H9 (cell line): ENCODE results near the gene SDK1. TPM values are rescaled to one million over a fixed set of nuclear protein-coding genes. Genes with fewer than 3 reads are reported as not detected.

Source experiments
- DNase-seq: peaks from one replicate; pipeline ENCODE4 v3.0.0-alpha.2; 2017
- H2AFZ ChIP-seq: one replicate; pipeline ENCODE4 v1.6.1; 2013; ENCODE audit warnings: mild to moderate bottlenecking, low read length, control low read depth, moderate library complexity
- H2AK5ac ChIP-seq: 2 replicates; pipeline ENCODE4 v1.6.1; 2013; ENCODE audit warnings: low read length, control low read depth, mixed read lengths; ENCODE audit not compliant: insufficient read length
- H2BK120ac ChIP-seq: one replicate; pipeline ENCODE4 v1.6.1; 2013; ENCODE audit warnings: low read depth, mild to moderate bottlenecking, low read length, control low read depth, inconsistent platforms; ENCODE audit not compliant: poor library complexity, severe bottlenecking
- H2BK12ac ChIP-seq: 2 replicates; pipeline ENCODE4 v1.6.1; 2013; ENCODE audit warnings: low read length, control low read depth, mixed read lengths, low read depth; ENCODE audit not compliant: insufficient read length
- H2BK15ac ChIP-seq: 2 replicates; pipeline ENCODE4 v1.6.1; 2013; ENCODE audit warnings: low read depth, low read length, control low read depth
- H2BK20ac ChIP-seq: one replicate; pipeline ENCODE4 v1.6.1; 2013; ENCODE audit warnings: low read depth, mild to moderate bottlenecking, low read length, control low read depth, inconsistent platforms; ENCODE audit not compliant: poor library complexity, severe bottlenecking
- H2BK5ac ChIP-seq: 2 replicates; pipeline ENCODE4 v1.6.1; 2013; ENCODE audit warnings: low read length, control low read depth, mixed read lengths; ENCODE audit not compliant: insufficient read length
- H3K14ac ChIP-seq: 2 replicates; pipeline ENCODE4 v1.6.1; 2013; ENCODE audit warnings: low read length, control low read depth; ENCODE audit not compliant: insufficient read depth
- H3K18ac ChIP-seq: 2 replicates; pipeline ENCODE4 v1.6.1; 2013; ENCODE audit warnings: low read depth, mild to moderate bottlenecking, mixed read lengths, low read length, control low read depth; ENCODE audit not compliant: insufficient read length
- H3K23ac ChIP-seq: 2 replicates; pipeline ENCODE4 v1.6.1; 2013; ENCODE audit warnings: low read length, control low read depth, mixed read lengths, low read depth; ENCODE audit not compliant: insufficient read length
- H3K23me2 ChIP-seq: 2 replicates; pipeline ENCODE4 v1.6.1; 2013; ENCODE audit warnings: low read depth, mild to moderate bottlenecking, mixed read lengths, low read length, control low read depth; ENCODE audit not compliant: insufficient read length, poor library complexity, severe bottlenecking
- H3K27ac ChIP-seq: 2 replicates; pipeline ENCODE4 v1.5.1; 2013; ENCODE audit warnings: low read length, control low read depth, mixed read lengths, low read depth; ENCODE audit not compliant: insufficient read length
- H3K27me3 ChIP-seq: 2 replicates; pipeline ENCODE4 v1.6.1; 2013; ENCODE audit warnings: low read length, control low read depth, inconsistent platforms; ENCODE audit not compliant: insufficient read depth
- H3K4ac ChIP-seq: 2 replicates; pipeline ENCODE4 v1.6.1; 2013; ENCODE audit warnings: low read depth, mild to moderate bottlenecking, control low read depth, inconsistent platforms, low read length, moderate library complexity
- H3K4me1 ChIP-seq: 2 replicates; pipeline ENCODE4 v1.6.1; 2013; ENCODE audit warnings: low read length, control low read depth, inconsistent platforms; ENCODE audit not compliant: insufficient read depth
- H3K4me2 ChIP-seq: 2 replicates; pipeline ENCODE4 v1.6.1; 2013; ENCODE audit warnings: low read length, control low read depth, mixed read lengths; ENCODE audit not compliant: insufficient read length, insufficient read depth
- H3K56ac ChIP-seq: 2 replicates; pipeline ENCODE4 v1.6.1; 2013; ENCODE audit warnings: low read depth, mild to moderate bottlenecking, mixed read lengths, low read length, control low read depth; ENCODE audit not compliant: insufficient read length
- H3K79me1 ChIP-seq: 2 replicates; pipeline ENCODE4 v1.6.1; 2013; ENCODE audit warnings: low read depth, mild to moderate bottlenecking, moderate library complexity, low read length, control low read depth, inconsistent platforms; ENCODE audit not compliant: insufficient read depth, poor library complexity, severe bottlenecking
- H3K79me2 ChIP-seq: 2 replicates; pipeline ENCODE4 v1.6.1; 2013; ENCODE audit warnings: low read length, control low read depth, inconsistent platforms; ENCODE audit not compliant: insufficient read depth
- H3K9ac ChIP-seq: 2 replicates; pipeline ENCODE4 v1.6.1; 2013; ENCODE audit warnings: low read length, control low read depth, mixed read lengths; ENCODE audit not compliant: insufficient read length; ENCODE audit errors: extremely low read depth
- H3K9me3 ChIP-seq: one replicate; pipeline ENCODE4 v1.6.1; 2013; ENCODE audit warnings: low read depth, low read length, inconsistent platforms; ENCODE audit not compliant: control insufficient read depth
- H3T11ph ChIP-seq: one replicate; pipeline ENCODE4 v1.6.1; 2013; ENCODE audit warnings: mild to moderate bottlenecking, low read length, control low read depth, inconsistent platforms
- H4K20me1 ChIP-seq: one replicate; pipeline ENCODE4 v1.6.1; 2013; ENCODE audit not compliant: control insufficient read depth, insufficient read length, insufficient read depth
- H4K5ac ChIP-seq: 2 replicates; pipeline ENCODE4 v1.6.1; 2013; ENCODE audit warnings: low read depth, mild to moderate bottlenecking, mixed read lengths, low read length, control low read depth; ENCODE audit not compliant: insufficient read length
- H4K8ac ChIP-seq: replicated peaks from 2 replicates; pipeline ENCODE4 v1.6.1; 2013; ENCODE audit warnings: low read length, control low read depth, mixed read lengths, low read depth; ENCODE audit not compliant: insufficient read length
- H4K91ac ChIP-seq: 2 replicates; pipeline ENCODE4 v1.6.1; 2013; ENCODE audit warnings: low read depth, mild to moderate bottlenecking, moderate library complexity, mixed read lengths, low read length, control low read depth; ENCODE audit not compliant: insufficient read length
- H3K27ac Mint-ChIP-seq, 3 experiments: 2 replicates in 2 of 3; 3 replicates in 1 of 3; pipeline ENCODE4 v1.8.0; 2020 to 2021; ENCODE audit warnings: mixed read lengths in 3 of 3, mild to moderate bottlenecking in 1 of 3, moderate library complexity in 1 of 3
- H3K27me3 Mint-ChIP-seq: 2 replicates; pipeline ENCODE4 v1.8.0; 2021; ENCODE audit warnings: low read depth, mild to moderate bottlenecking, moderate library complexity, mixed read lengths
- H3K36me3 Mint-ChIP-seq, 3 experiments: 2 replicates in 2 of 3; 3 replicates in 1 of 3; pipeline ENCODE4 v1.8.0; 2020 to 2021; ENCODE audit warnings: low read depth in 3 of 3, mixed read lengths in 3 of 3; ENCODE audit not compliant: insufficient read depth in 1 of 3
- H3K4me1 Mint-ChIP-seq, 2 experiments: 2 replicates each; pipeline ENCODE4 v1.8.0; 2020; ENCODE audit warnings: mixed read lengths in 2 of 2
- H3K4me3 Mint-ChIP-seq, 2 experiments: 2 replicates in 1 of 2; 3 replicates in 1 of 2; pipeline ENCODE4 v1.8.0; 2020 to 2021; ENCODE audit warnings: mild to moderate bottlenecking in 2 of 2, mixed read lengths in 2 of 2, moderate library complexity in 1 of 2
- H3K9me3 Mint-ChIP-seq, 2 experiments: 2 replicates in 1 of 2; 3 replicates in 1 of 2; pipeline ENCODE4 v1.8.0; 2020; ENCODE audit warnings: mild to moderate bottlenecking in 2 of 2, mixed read lengths in 2 of 2, moderate library complexity in 1 of 2
- WGBS: extraction: QIAGEN DNeasy Blood & Tissue Kit; methylation state at CpG from one replicate; pipeline ENCODE4 v1.1.7; 2013; ENCODE audit warnings: missing lambda C conversion rate, low lambda C conversion rate, mixed read lengths; ENCODE audit not compliant: insufficient read length; ENCODE audit errors: extremely low coverage; 5-methylcytosine and 5-hydroxymethylcytosine counted together
- total RNA-seq: library from RNA; stranded (reverse); gene quantifications from 2 replicates; pipeline ENCODE4 v1.2.1, GENCODE V29; 2021
- TF ChIP-seq, protein P1 (sequence below): fragments of 200-600 bp; sonication (generic); conservative IDR thresholded peaks from 3 replicates; pipeline ENCODE4 v1.8.0; 2021; ENCODE audit warnings: antibody characterized with exemption, mild to moderate bottlenecking

The SDK1 gene
- total RNA-seq, 1 experiment from 2014 or later: 8.7 TPM

DNA sequence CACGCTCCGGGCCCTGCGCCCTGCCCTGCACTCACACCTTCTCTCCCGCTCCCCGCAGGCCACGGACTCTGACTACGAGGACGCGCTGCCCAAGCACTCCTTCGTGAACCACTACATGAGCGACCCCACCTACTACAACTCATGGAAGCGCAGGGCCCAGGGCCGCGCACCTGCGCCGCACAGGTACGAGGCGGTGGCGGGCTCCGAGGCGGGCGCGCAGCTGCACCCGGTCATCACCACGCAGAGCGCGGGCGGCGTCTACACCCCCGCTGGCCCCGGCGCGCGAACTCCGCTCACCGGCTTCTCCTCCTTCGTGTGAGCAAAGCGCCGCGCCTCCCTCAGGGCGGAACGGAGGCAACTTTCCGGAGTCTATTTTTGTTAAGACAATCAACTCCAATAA, 964.0 kb downstream of the SDK1 start:
- Histone ChIP-seq H2BK15ac (no peak overlapping the region), H3K9ac (no peak overlapping the region), H3T11ph (no peak overlapping the region), H4K8ac (no peak overlapping the region), H3K23ac (no peak overlapping the region), H2AFZ (no peak overlapping the region), H4K5ac (no peak overlapping the region), H3K4me1 (no peaks in the 10 kb centered on the region), H3K56ac (no peak overlapping the region), H3K79me1 (no peaks in the 10 kb centered on the region), H2AK5ac (no peak overlapping the region), H4K91ac (no peak overlapping the region), H3K27me3 (no peaks in the 10 kb centered on the region), H3K23me2 (no peaks in the 10 kb centered on the region), H2BK5ac (no peak overlapping the region), H2BK120ac (no peak overlapping the region), H3K14ac (no peak overlapping the region), H3K4me2 (no peak overlapping the region), H3K18ac (no peak overlapping the region), H4K20me1 (no peaks in the 10 kb centered on the region), H3K79me2 (no peaks in the 10 kb centered on the region), H3K4ac (no peak overlapping the region), H2BK12ac (no peak overlapping the region), H3K9me3 (no peaks in the 10 kb centered on the region), H3K27ac (no peak overlapping the region), H2BK20ac (no peak overlapping the region)
- WGBS: no CpG with 5 or more reads among the region's 43 CpGs
- Mint-ChIP-seq H3K27ac (peak overlapping the region in 1 of 3 experiments; percentile 15; a peak in 1 of 7 replicates), H3K9me3 (no peaks in the 10 kb centered on the region), H3K4me1 (peaks cover 9 to 11% of the 10 kb centered on the region in 2 experiments), H3K36me3 (no peaks in the 10 kb centered on the region), H3K4me3 (no peak overlapping the region), H3K27me3 (no peaks in the 10 kb centered on the region; the same call in 1 of the 2 replicates)
- TF ChIP-seq, protein P1, sequence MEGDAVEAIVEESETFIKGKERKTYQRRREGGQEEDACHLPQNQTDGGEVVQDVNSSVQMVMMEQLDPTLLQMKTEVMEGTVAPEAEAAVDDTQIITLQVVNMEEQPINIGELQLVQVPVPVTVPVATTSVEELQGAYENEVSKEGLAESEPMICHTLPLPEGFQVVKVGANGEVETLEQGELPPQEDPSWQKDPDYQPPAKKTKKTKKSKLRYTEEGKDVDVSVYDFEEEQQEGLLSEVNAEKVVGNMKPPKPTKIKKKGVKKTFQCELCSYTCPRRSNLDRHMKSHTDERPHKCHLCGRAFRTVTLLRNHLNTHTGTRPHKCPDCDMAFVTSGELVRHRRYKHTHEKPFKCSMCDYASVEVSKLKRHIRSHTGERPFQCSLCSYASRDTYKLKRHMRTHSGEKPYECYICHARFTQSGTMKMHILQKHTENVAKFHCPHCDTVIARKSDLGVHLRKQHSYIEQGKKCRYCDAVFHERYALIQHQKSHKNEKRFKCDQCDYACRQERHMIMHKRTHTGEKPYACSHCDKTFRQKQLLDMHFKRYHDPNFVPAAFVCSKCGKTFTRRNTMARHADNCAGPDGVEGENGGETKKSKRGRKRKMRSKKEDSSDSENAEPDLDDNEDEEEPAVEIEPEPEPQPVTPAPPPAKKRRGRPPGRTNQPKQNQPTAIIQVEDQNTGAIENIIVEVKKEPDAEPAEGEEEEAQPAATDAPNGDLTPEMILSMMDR: no peak
- no peak for DNase-seq
